SU-DHL-6 (cell line): ENCODE results near the gene MAN2A1.

Source experiments
- H2AFZ ChIP-seq: fragments of 200-600 bp; sonication (generic); 2 replicates; pipeline ENCODE4 v1.6.1; 2014; ENCODE audit warnings: low read depth, mild to moderate bottlenecking, moderate library complexity, mixed read lengths, antibody characterized with exemption, low read length; ENCODE audit not compliant: severe bottlenecking
- H3F3A ChIP-seq: fragments of 200-600 bp; shearing (Covaris generic); 2 replicates; pipeline ENCODE4 v1.6.0; 2016; ENCODE audit warnings: antibody characterized with exemption, mild to moderate bottlenecking; ENCODE audit not compliant: insufficient read depth
- H3K27ac ChIP-seq: fragments of 200-600 bp; sonication (generic); 2 replicates; pipeline ENCODE4 v1.5.1; 2016; ENCODE audit warnings: low read depth, mild to moderate bottlenecking, low read length, moderate library complexity, mixed read lengths
- H3K27me3 ChIP-seq: fragments of 200-600 bp; sonication (generic), shearing (Covaris generic); 2 replicates; pipeline ENCODE4 v1.6.0; 2014; ENCODE audit warnings: mild to moderate bottlenecking, low read length
- H3K36me3 ChIP-seq: fragments of 200-600 bp; sonication (generic); 2 replicates; pipeline ENCODE4 v1.6.1; 2014; ENCODE audit warnings: mild to moderate bottlenecking, low read length, mixed read lengths
- H3K4me2 ChIP-seq: fragments of 300-600, 200-600 bp; shearing (Covaris generic), sonication (generic); 2 replicates; pipeline ENCODE4 v1.6.0; 2014; ENCODE audit warnings: low read length, low read depth, mild to moderate bottlenecking; ENCODE audit not compliant: poor library complexity, severe bottlenecking
- H3K4me3 ChIP-seq: fragments of 200-600 bp; sonication (generic); 2 replicates; pipeline ENCODE4 v1.5.1; 2014; ENCODE audit warnings: antibody characterized with exemption, low read length, mild to moderate bottlenecking, mixed read lengths; ENCODE audit not compliant: insufficient read depth, poor library complexity, severe bottlenecking
- H3K79me2 ChIP-seq: fragments of 200-600 bp; sonication (generic); 2 replicates; pipeline ENCODE4 v1.6.1; 2014; ENCODE audit warnings: mild to moderate bottlenecking, low read length, moderate library complexity; ENCODE audit not compliant: insufficient read depth
- H3K9ac ChIP-seq: fragments of 200-600 bp; sonication (generic); 2 replicates; pipeline ENCODE4 v1.7.0; 2014; ENCODE audit warnings: mild to moderate bottlenecking, low read length
- H3K9me2 ChIP-seq: fragments of 200-600 bp; sonication (generic); replicated peaks from 2 replicates; pipeline ENCODE4 v1.6.1; 2014; ENCODE audit warnings: low read length; ENCODE audit not compliant: insufficient read depth
- H3K9me3 ChIP-seq: fragments of 200-600 bp; sonication (generic); 2 replicates; pipeline ENCODE4 v1.6.1; 2014; ENCODE audit warnings: low read length, mixed read lengths; ENCODE audit not compliant: insufficient read depth
- H4K20me1 ChIP-seq: fragments of 200-600 bp; sonication (generic); 2 replicates; pipeline ENCODE4 v1.6.1; 2014; ENCODE audit warnings: low read depth, mild to moderate bottlenecking, antibody characterized with exemption, low read length, moderate library complexity, mixed read lengths
- EZH2phosphoT487 ChIP-seq: fragments of 200-600 bp; sonication (generic), shearing (Covaris generic); conservative IDR thresholded peaks from 2 replicates; pipeline ENCODE4 v1.6.1; 2018; ENCODE audit warnings: mild to moderate bottlenecking, antibody characterized with exemption, low read length, moderate library complexity, mixed read lengths
- TF ChIP-seq, protein P1 (sequence below): fragments of 200-600 bp; sonication (generic); IDR thresholded peaks from one replicate; pipeline ENCODE4 v1.5.1; 2017; ENCODE audit warnings: antibody characterized with exemption, mild to moderate bottlenecking, low read length, moderate library complexity; ENCODE audit not compliant: insufficient read depth, poor library complexity, severe bottlenecking

Gene MAN2A1

GRCh38 chr5:109786206-109786855 lies 96.6 kb downstream of the MAN2A1 start:
- Histone ChIP-seq H3K4me3 (no peak overlapping the region), H3K27ac (no peak overlapping the region), H4K20me1 (no peaks in the 10 kb centered on the region), H3K79me2 (no peaks in the 10 kb centered on the region), H3K36me3 (peaks cover 19% of the 10 kb centered on the region), H2AFZ (no peak overlapping the region), H3F3A (no peaks in the 10 kb centered on the region), H3K9me2 (no peaks in the 10 kb centered on the region; the same call in 1 of the 2 replicates), H3K9me3 (no peaks in the 10 kb centered on the region), H3K27me3 (no peaks in the 10 kb centered on the region), H3K4me2 (no peak overlapping the region), H3K9ac (no peak overlapping the region)
- TF ChIP-seq, protein P1, sequence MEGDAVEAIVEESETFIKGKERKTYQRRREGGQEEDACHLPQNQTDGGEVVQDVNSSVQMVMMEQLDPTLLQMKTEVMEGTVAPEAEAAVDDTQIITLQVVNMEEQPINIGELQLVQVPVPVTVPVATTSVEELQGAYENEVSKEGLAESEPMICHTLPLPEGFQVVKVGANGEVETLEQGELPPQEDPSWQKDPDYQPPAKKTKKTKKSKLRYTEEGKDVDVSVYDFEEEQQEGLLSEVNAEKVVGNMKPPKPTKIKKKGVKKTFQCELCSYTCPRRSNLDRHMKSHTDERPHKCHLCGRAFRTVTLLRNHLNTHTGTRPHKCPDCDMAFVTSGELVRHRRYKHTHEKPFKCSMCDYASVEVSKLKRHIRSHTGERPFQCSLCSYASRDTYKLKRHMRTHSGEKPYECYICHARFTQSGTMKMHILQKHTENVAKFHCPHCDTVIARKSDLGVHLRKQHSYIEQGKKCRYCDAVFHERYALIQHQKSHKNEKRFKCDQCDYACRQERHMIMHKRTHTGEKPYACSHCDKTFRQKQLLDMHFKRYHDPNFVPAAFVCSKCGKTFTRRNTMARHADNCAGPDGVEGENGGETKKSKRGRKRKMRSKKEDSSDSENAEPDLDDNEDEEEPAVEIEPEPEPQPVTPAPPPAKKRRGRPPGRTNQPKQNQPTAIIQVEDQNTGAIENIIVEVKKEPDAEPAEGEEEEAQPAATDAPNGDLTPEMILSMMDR, result no peak
- TF ChIP-seq EZH2phosphoT487, result no peak

DNA sequence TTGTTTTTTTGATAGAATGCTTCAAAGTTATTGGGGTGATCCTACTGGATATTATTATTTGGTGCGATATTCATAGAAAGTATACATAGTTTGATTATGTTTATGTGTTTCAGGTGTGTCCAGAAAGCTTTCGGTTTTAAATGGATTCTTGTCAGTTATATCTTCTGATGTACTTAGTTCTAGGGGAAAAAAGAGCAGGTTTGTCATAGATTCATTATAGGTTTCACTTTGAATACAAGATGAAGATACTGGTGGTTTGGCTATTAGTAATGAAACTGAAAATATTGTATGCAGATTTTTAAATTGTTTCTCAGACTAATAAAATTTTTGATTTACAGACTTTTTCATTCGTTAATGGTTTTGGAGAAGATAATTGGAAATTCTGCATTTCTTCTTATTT lies 98.9 kb downstream of the MAN2A1 start:
- Histone ChIP-seq H3K79me2 (no peaks in the 10 kb centered on the region), H3K9ac (no peak overlapping the region), H3K9me3 (no peaks in the 10 kb centered on the region), H3K27ac (no peak overlapping the region), H3F3A (no peaks in the 10 kb centered on the region), H3K27me3 (no peaks in the 10 kb centered on the region), H3K4me3 (no peak overlapping the region), H4K20me1 (no peaks in the 10 kb centered on the region), H3K9me2 (no peaks in the 10 kb centered on the region), H2AFZ (no peak overlapping the region), H3K4me2 (no peak overlapping the region), H3K36me3 (peaks cover 30% of the 10 kb centered on the region)
- no peak for TF ChIP-seq EZH2phosphoT487
- TF ChIP-seq, protein P1, result no peak

- H3K4me2 ChIP-seq, result no peak overlapping the region
- H2AFZ ChIP-seq, result no peak overlapping the region
- no peaks in the 10 kb centered on the region for H3K27me3 ChIP-seq
- no peaks in the 10 kb centered on the region for H4K20me1 ChIP-seq
- no peaks in the 10 kb centered on the region for H3K9me2 ChIP-seq
- H3K9me3 ChIP-seq, result no peaks in the 10 kb centered on the region
- no peak overlapping the region for H3K27ac ChIP-seq
- no peaks in the 10 kb centered on the region for H3F3A ChIP-seq
- no peak overlapping the region for H3K9ac ChIP-seq
- no peak for TF ChIP-seq EZH2phosphoT487
- TF ChIP-seq, protein P1, result no peak
- no peak overlapping the region for H3K4me3 ChIP-seq
- peaks cover 31% of the 10 kb centered on the region; the same call in 1 of the 2 replicates for H3K36me3 ChIP-seq
- H3K79me2 ChIP-seq, result no peaks in the 10 kb centered on the region
These were observed 102.9 kb downstream of the MAN2A1 start for GRCh38 chr5:109792613-109793012.
